K562 (cell line): Measurements from ENCODE around the gene RAMAC. TPM values are rescaled to one million over a fixed set of nuclear protein-coding genes. Genes with fewer than 3 reads are reported as not detected.

Experiments used
- ATAC-seq: fragments of 200-7000 bp; cut with Tn5 transposase; 3 replicates; pipeline ENCODE4 v1.9.1; 2020; ENCODE audit warnings: moderate library complexity
- BruUV-seq: library from RNA; stranded (reverse); fragments of 400-500 nt; replicated peaks from 2 replicates; lab custom pipeline; 2021; lab: Mats Ljungman, UMichigan
- CTCF ChIA-PET: fragments of 300-600 bp; formaldehyde crosslinking; extraction: SDS; loops from one replicate; lab custom pipeline; 2021; ENCODE audit warnings: low intra/inter-chr PET ratio; lab: Yijun Ruan, JAX
- POLR2A ChIA-PET: fragments of 300-600, 350-650 bp; sonication (Branson Sonifier 250); formaldehyde crosslinking; extraction: SDS; loops from one replicate; lab custom pipeline; 2021; ENCODE audit warnings: antibody characterized with exemption, inconsistent platforms; lab: Yijun Ruan, JAX
- DNase-seq, 4 experiments: peaks; one replicate each; pipeline versions ENCODE4 v3.0.0 to v3.0.0-alpha.2; 2011 to 2018; ENCODE audit warnings: low spot score in 3 of 4, mixed read lengths in 3 of 4; ENCODE audit errors: extremely low read depth in 1 of 4
- FAIRE-seq: peaks from 2 replicates; lab custom pipeline; 2011; peaks lifted over from hg19 to GRCh38; lab: Jason Lieb, UNC
- H2AFZ ChIP-seq: 2 replicates; pipeline ENCODE4 v1.6.0; 2011; ENCODE audit warnings: low read depth, low read length, control low read depth, inconsistent platforms
- H3K27ac ChIP-seq: fragments of 200-600 bp; 3 replicates; pipeline ENCODE4 v1.8.0; 2011; ENCODE audit warnings: low read depth, mild to moderate bottlenecking, control low read depth, inconsistent platforms, low read length, moderate library complexity, mixed read lengths; ENCODE audit errors: extremely low read depth
- H3K27me3 ChIP-seq, 2 experiments: fragments of 300-600 bp in 1 of 2; 2 replicates in 1 of 2; 3 replicates in 1 of 2; pipeline versions ENCODE4 v1.6.0 to v1.8.0; 2011; ENCODE audit warnings: inconsistent platforms in 2 of 2, low read length in 2 of 2, mild to moderate bottlenecking in 1 of 2, mixed read lengths in 1 of 2, moderate library complexity in 1 of 2; ENCODE audit not compliant: control insufficient read depth in 2 of 2, insufficient read depth in 2 of 2
- H3K36me3 ChIP-seq: fragments of 300-600 bp; 3 replicates; pipeline ENCODE4 v1.8.0; 2011; ENCODE audit warnings: mild to moderate bottlenecking, low read length, inconsistent platforms; ENCODE audit not compliant: control insufficient read depth, insufficient read depth
- H3K4me1 ChIP-seq, 2 experiments: fragments of 200-600 bp in 1 of 2; replicated peaks in 1 of 2; 2 replicates in 1 of 2; 3 replicates in 1 of 2; pipeline versions ENCODE4 v1.5.1 to v1.8.0; 2011; ENCODE audit warnings: inconsistent platforms in 2 of 2, low read length in 2 of 2, mild to moderate bottlenecking in 1 of 2, mixed read lengths in 1 of 2, moderate library complexity in 1 of 2; ENCODE audit not compliant: control insufficient read depth in 2 of 2, insufficient read depth in 2 of 2
- H3K4me2 ChIP-seq: 2 replicates; pipeline ENCODE4 v1.6.1; 2011; ENCODE audit warnings: low read length, control low read depth, inconsistent platforms, mixed read lengths; ENCODE audit not compliant: insufficient read depth
- H3K4me3 ChIP-seq: fragments of 200-600 bp; sonication (generic), shearing (Covaris generic); 2 replicates; pipeline ENCODE4 v1.5.1; 2016; ENCODE audit warnings: control low read depth, inconsistent platforms
- H3K79me2 ChIP-seq: fragments of 200-600 bp; 3 replicates; pipeline ENCODE4 v1.8.0; 2011; ENCODE audit warnings: low read length, inconsistent platforms; ENCODE audit not compliant: control insufficient read depth, insufficient read depth
- H3K9ac ChIP-seq, 2 experiments: 2 replicates each; pipeline versions ENCODE4 v1.6.0 to v1.6.1; 2011; ENCODE audit warnings: low read depth in 2 of 2, low read length in 2 of 2, control low read depth in 1 of 2, inconsistent platforms in 1 of 2, mild to moderate bottlenecking in 1 of 2, mixed read lengths in 1 of 2; ENCODE audit not compliant: insufficient read depth in 1 of 2
- H3K9me1 ChIP-seq: one replicate; pipeline ENCODE4 v1.6.0; 2011; ENCODE audit warnings: inconsistent platforms, mild to moderate bottlenecking, low read length, moderate library complexity; ENCODE audit not compliant: control insufficient read depth, insufficient read depth
- H3K9me3 ChIP-seq: replicated peaks from 2 replicates; pipeline ENCODE4 v1.5.1; 2011; ENCODE audit warnings: low read depth, low read length, inconsistent platforms; ENCODE audit not compliant: control insufficient read depth, insufficient read depth
- H4K20me1 ChIP-seq: replicated peaks from 2 replicates; pipeline ENCODE4 v1.6.1; 2011; ENCODE audit warnings: low read length, inconsistent platforms, mixed read lengths; ENCODE audit not compliant: control insufficient read depth, insufficient read depth
- GATA2 ChIP-seq: sonication (generic); formaldehyde crosslinking; IDR thresholded peaks from 2 replicates; pipeline ENCODE4 v1.4.0; 2020; ENCODE audit warnings: mild to moderate bottlenecking, missing genetic modification reagents
- HNRNPK ChIP-seq: fragments of 200-400 bp; formaldehyde crosslinking; IDR thresholded peaks from one replicate; pipeline ENCODE4 v1.6.1; 2018; ENCODE audit warnings: mild to moderate bottlenecking, low read depth, low read length; ENCODE audit not compliant: poor library complexity, severe bottlenecking
- KLF16 ChIP-seq: IDR thresholded peaks from 2 replicates; pipeline ENCODE4 v1.6.1; 2016; ENCODE audit warnings: antibody characterized with exemption
- NCOA2 ChIP-seq, 2 experiments: fragments of 450-650 bp; IDR thresholded peaks; 2 replicates each; pipeline ENCODE4 v1.6.1; 2018; ENCODE audit warnings: mild to moderate bottlenecking in 2 of 2, moderate library complexity in 1 of 2; ENCODE audit not compliant: partially characterized antibody in 2 of 2
- NFE2L1 ChIP-seq: fragments of 450-650 bp; IDR thresholded peaks from 2 replicates; pipeline ENCODE4 v1.6.1; 2016; ENCODE audit warnings: missing genetic modification characterization, low read depth, mild to moderate bottlenecking, missing compliant biosample characterization, moderate library complexity, borderline replicate concordance
- NFYB ChIP-seq: IDR thresholded peaks from 2 replicates; pipeline ENCODE4 v1.6.1; 2011; ENCODE audit warnings: mild to moderate bottlenecking, moderate library complexity; ENCODE audit not compliant: insufficient read length; ENCODE audit errors: extremely low read depth
- SAFB ChIP-seq: fragments of 200-400 bp; formaldehyde crosslinking; IDR thresholded peaks from 2 replicates; pipeline ENCODE4 v1.6.1; 2017; ENCODE audit warnings: low read depth, low read length, borderline replicate concordance
- SIRT6 ChIP-seq: IDR thresholded peaks from one replicate; pipeline ENCODE4 v1.6.1; 2012; ENCODE audit warnings: low read depth, mild to moderate bottlenecking, control low read depth, inconsistent platforms, low read length, moderate library complexity
- SMARCA4 ChIP-seq: fragments of 450-650 bp; IDR thresholded peaks from 2 replicates; pipeline ENCODE4 v1.6.1; 2016
- SUPT5H ChIP-seq: fragments of 450-650 bp; IDR thresholded peaks from 2 replicates; pipeline ENCODE4 v1.6.1; 2016
- TAL1 ChIP-seq: fragments of 450-650 bp; IDR thresholded peaks from 2 replicates; pipeline ENCODE4 v1.6.1; 2016; ENCODE audit warnings: mild to moderate bottlenecking
- ZBED1 ChIP-seq: IDR thresholded peaks from 2 replicates; pipeline ENCODE4 v1.6.1; 2014
- ZKSCAN1 ChIP-seq: fragments of 150-350 bp; IDR thresholded peaks from 2 replicates; pipeline ENCODE4 v1.6.1; 2016; ENCODE audit warnings: low read depth, low read length
- ZNF3 ChIP-seq: fragments of 250-450 bp; sonication (Bioruptor Pico); IDR thresholded peaks from 2 replicates; pipeline ENCODE4 v1.5.0; 2021; ENCODE audit warnings: mild to moderate bottlenecking, moderate library complexity
- ZNF561 ChIP-seq: fragments of 450-650 bp; formaldehyde crosslinking; conservative IDR thresholded peaks from 2 replicates; pipeline ENCODE4 v1.4.0; 2020; ENCODE audit warnings: mild to moderate bottlenecking, moderate library complexity
- ZNF589 ChIP-seq: fragments of 200-800 bp; sonication (Bioruptor generic); IDR thresholded peaks from 2 replicates; pipeline ENCODE4 v1.6.1; 2016; ENCODE audit warnings: low read depth, missing genetic modification characterization, missing compliant biosample characterization
- ZNF75A ChIP-seq: fragments of 450-650 bp; formaldehyde crosslinking; IDR thresholded peaks from 2 replicates; pipeline ENCODE4 v1.4.0; 2020; ENCODE audit warnings: mild to moderate bottlenecking
- WGBS: fragments of 100-300 bp; shearing (Covaris generic); methylation state at CpG from one replicate; pipeline ENCODE4 v1.1.6; 2016; ENCODE audit warnings: low coverage, mixed read lengths; ENCODE audit not compliant: insufficient coverage; ENCODE audit errors: missing lambda C conversion rate; 5-methylcytosine and 5-hydroxymethylcytosine counted together
- in situ Hi-C: fragments of 300-500 bp; cut with MboI; formaldehyde crosslinking; loops from 4 replicates; pipeline ENCODE4 v1.15.0; 2018; ENCODE audit warnings: inconsistent platforms, mixed read lengths
- intact Hi-C: fragments of 100-400 bp; cut with micrococcal nuclease; formaldehyde crosslinking; loops from 2 replicates; pipeline ENCODE4 v1.14.2; 2022
- polyA plus RNA-seq, 8 experiments: library from polyadenylated mRNA; depleted of rRNA in 4 of 8; stranded (reverse) in 5 of 8; unstranded in 3 of 8; fragments of >200 nt; fragmentation: Nextera tagmentation in 2 of 8; fragmentation: Illumina TruSeq in 1 of 8; extraction: Ambion mirVana in 2 of 8; extraction: Trizol in 1 of 8; gene quantifications; 2 replicates each; pipeline versions ENCODE4 v1.2.1 to v1.2.3, GENCODE V29; 2011 to 2014; ENCODE audit warnings: inconsistent platforms in 1 of 8, missing spikeins in 1 of 8
- total RNA-seq, 7 experiments: library from RNA; depleted of rRNA in 6 of 7; stranded (reverse); fragments of >200 nt in 6 of 7; fragmentation: Illumina TruSeq in 2 of 7; extraction: Trizol in 2 of 7; gene quantifications; 2 replicates each; pipeline versions ENCODE4 v1.2.1 to v1.2.3, GENCODE V29; 2011 to 2021; ENCODE audit warnings: low replicate concordance in 1 of 7
- TF ChIP-seq, protein P1 (sequence below): sonication (generic); formaldehyde crosslinking; IDR thresholded peaks from 2 replicates; pipeline ENCODE4 v1.8.0; 2023; ENCODE audit warnings: mild to moderate bottlenecking, missing genetic modification reagents
- TF ChIP-seq, protein P2 (sequence below): sonication (generic); formaldehyde crosslinking; IDR thresholded peaks from 2 replicates; pipeline ENCODE4 v1.8.0; 2022; ENCODE audit warnings: missing genetic modification reagents, mild to moderate bottlenecking, borderline replicate concordance

The RAMAC gene
- total and polyA plus RNA-seq, 9 of the 15 experiments (the other 6 are each of a cell fraction or from before 2014, with no cell fraction given): 26.9 to 108 (median 38.4) TPM

GRCh38 chr15:82945326-82945725 lies 40.7 kb upstream of the RAMAC start:
- POLR2A ChIA-PET: no interaction called here
- Histone ChIP-seq H2AFZ (no peak overlapping the region), H3K9me3 (no peaks in the 10 kb centered on the region), H4K20me1 (no peaks in the 10 kb centered on the region), H3K27me3 (peaks cover 55 to 63% of the 10 kb centered on the region in 2 experiments), H3K4me3 (no peak overlapping the region), H3K4me2 (no peak overlapping the region), H3K36me3 (no peaks in the 10 kb centered on the region), H3K79me2 (no peaks in the 10 kb centered on the region), H3K9ac (no peak overlapping the region), H3K4me1 (no peaks in the 10 kb centered on the region), H3K9me1 (no peaks in the 10 kb centered on the region), H3K27ac (no peak overlapping the region)
- DNase-seq (no peak), FAIRE-seq (no peak), ATAC-seq (no peak)
- CTCF ChIA-PET: interaction anchor here (0.7 kb wide), 1 partner anchor 889 kb away, joined by 3 read pairs; no protein-coding TSS in a partner anchor
- 8% methylated on average over 5 of the region's 5 CpGs for WGBS
- TF ChIP-seq, protein P1, sequence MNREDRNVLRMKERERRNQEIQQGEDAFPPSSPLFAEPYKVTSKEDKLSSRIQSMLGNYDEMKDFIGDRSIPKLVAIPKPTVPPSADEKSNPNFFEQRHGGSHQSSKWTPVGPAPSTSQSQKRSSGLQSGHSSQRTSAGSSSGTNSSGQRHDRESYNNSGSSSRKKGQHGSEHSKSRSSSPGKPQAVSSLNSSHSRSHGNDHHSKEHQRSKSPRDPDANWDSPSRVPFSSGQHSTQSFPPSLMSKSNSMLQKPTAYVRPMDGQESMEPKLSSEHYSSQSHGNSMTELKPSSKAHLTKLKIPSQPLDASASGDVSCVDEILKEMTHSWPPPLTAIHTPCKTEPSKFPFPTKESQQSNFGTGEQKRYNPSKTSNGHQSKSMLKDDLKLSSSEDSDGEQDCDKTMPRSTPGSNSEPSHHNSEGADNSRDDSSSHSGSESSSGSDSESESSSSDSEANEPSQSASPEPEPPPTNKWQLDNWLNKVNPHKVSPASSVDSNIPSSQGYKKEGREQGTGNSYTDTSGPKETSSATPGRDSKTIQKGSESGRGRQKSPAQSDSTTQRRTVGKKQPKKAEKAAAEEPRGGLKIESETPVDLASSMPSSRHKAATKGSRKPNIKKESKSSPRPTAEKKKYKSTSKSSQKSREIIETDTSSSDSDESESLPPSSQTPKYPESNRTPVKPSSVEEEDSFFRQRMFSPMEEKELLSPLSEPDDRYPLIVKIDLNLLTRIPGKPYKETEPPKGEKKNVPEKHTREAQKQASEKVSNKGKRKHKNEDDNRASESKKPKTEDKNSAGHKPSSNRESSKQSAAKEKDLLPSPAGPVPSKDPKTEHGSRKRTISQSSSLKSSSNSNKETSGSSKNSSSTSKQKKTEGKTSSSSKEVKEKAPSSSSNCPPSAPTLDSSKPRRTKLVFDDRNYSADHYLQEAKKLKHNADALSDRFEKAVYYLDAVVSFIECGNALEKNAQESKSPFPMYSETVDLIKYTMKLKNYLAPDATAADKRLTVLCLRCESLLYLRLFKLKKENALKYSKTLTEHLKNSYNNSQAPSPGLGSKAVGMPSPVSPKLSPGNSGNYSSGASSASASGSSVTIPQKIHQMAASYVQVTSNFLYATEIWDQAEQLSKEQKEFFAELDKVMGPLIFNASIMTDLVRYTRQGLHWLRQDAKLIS (CRISPR knock-in tag): no peak
- TF ChIP-seq SMARCA4 (no peak), ZBED1 (no peak), NFYB (no peak), TAL1 (no peak), NFE2L1 (no peak), ZNF75A (no peak), ZNF561 (CRISPR knock-in tag) (no peak), ZKSCAN1 (no peak), GATA2 (CRISPR knock-in tag) (no peak), ZNF589 (CRISPR knock-in tag) (no peak), HNRNPK (no peak), SIRT6 (no peak), KLF16 (no peak), SUPT5H (no peak), NCOA2 (IDR thresholded peaks at IDR 0.05; ENCODE audit: partially characterized antibody in 2 of 2) (no peak), ZNF3 (CRISPR knock-in tag) (no peak), SAFB (no peak)
- TF ChIP-seq, protein P2, sequence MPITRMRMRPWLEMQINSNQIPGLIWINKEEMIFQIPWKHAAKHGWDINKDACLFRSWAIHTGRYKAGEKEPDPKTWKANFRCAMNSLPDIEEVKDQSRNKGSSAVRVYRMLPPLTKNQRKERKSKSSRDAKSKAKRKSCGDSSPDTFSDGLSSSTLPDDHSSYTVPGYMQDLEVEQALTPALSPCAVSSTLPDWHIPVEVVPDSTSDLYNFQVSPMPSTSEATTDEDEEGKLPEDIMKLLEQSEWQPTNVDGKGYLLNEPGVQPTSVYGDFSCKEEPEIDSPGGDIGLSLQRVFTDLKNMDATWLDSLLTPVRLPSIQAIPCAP: no peak
- in situ Hi-C loops (no loop called here), intact Hi-C loops (no loop called here)
- no TSS peak for BruUV-seq
